ENCODE data around the gene PI4KA.

DNA sequence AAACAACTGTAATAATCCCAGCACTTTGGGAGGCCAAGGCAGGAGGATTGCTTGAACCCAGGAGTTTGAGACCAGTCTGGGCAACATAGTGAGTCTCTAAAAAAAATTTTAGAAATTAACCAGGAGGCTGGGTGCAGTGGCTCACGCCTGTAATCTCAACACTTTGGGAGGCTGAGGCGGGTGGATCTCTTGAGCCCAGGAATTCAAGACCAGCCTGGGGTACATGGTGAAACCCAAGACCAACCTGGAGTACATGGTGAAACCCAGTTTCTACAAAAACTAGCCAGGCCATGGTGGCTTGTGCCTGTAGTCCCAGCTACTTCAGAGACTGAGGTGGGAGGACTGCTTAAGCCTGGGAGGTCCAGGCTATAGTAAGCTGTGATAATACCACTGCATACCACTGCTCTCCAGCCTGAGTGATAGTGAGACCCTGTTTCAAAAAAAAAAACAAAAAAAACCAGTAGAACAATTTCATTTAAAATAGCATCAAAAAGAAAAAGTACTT lies 11.2 kb downstream of the PI4KA start:
- TF ChIP-seq, protein P1, sequence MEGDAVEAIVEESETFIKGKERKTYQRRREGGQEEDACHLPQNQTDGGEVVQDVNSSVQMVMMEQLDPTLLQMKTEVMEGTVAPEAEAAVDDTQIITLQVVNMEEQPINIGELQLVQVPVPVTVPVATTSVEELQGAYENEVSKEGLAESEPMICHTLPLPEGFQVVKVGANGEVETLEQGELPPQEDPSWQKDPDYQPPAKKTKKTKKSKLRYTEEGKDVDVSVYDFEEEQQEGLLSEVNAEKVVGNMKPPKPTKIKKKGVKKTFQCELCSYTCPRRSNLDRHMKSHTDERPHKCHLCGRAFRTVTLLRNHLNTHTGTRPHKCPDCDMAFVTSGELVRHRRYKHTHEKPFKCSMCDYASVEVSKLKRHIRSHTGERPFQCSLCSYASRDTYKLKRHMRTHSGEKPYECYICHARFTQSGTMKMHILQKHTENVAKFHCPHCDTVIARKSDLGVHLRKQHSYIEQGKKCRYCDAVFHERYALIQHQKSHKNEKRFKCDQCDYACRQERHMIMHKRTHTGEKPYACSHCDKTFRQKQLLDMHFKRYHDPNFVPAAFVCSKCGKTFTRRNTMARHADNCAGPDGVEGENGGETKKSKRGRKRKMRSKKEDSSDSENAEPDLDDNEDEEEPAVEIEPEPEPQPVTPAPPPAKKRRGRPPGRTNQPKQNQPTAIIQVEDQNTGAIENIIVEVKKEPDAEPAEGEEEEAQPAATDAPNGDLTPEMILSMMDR (IDR thresholded peaks at IDR 0.05) = no peak
- TF ChIP-seq POLR2A (IDR thresholded peaks at IDR 0.05) (no peak), POLR2AphosphoS5 (IDR thresholded peaks at IDR 0.05) (no peak)

Measured in upper lobe of left lung (tissue), 4 donors.